ENCODE results near the gene COCH.
"Not testable (repeated sequence)": the region's sequence is repeated elsewhere in the genome, so short reads cannot be mapped to it uniquely, and the experiment has no call there.

Gene COCH

DNA sequence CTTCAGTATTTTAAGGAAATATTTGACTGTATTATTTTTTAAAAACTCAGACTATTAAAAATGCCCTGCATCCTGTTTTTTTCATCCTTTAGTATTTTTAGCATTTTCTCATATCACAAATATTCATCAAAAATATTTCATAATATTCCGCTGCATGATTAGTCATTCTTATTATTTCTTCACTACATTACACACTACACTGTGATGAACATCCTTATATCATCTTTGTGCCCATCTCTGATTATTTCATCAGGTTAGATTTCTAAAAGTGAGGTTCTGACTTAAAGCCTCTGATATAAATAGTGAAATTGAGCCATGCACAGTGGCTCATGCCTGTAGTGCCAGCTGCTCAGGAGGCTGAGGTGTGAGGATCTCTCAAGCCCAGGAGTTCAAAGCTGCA lies 8.1 kb downstream of the COCH start:
- Histone ChIP-seq H3K9me3 (ENCODE audit: insufficient read depth, low read depth, low read length) (no peaks in the 10 kb centered on the region), H3K27me3 (ENCODE audit: insufficient read depth, low read length) (no peaks in the 10 kb centered on the region), H3K9ac (ENCODE audit: low read depth, low read length) (no peak overlapping the region), H3K27ac (ENCODE audit: low read depth, low read length) (no peak overlapping the region), H3K4me3 (ENCODE audit: low read length) (no peak overlapping the region), H3K36me3 (ENCODE audit: insufficient read depth, low read length) (0 out of 2 replicates have a peak, but pooled peaks cover 5% of the 10 kb centered on the region), H3K4me1 (ENCODE audit: insufficient read depth, low read length) (no peaks in the 10 kb centered on the region)
- WGBS, result 100% methylated on average over 1 of the region's 1 CpG

DNA sequence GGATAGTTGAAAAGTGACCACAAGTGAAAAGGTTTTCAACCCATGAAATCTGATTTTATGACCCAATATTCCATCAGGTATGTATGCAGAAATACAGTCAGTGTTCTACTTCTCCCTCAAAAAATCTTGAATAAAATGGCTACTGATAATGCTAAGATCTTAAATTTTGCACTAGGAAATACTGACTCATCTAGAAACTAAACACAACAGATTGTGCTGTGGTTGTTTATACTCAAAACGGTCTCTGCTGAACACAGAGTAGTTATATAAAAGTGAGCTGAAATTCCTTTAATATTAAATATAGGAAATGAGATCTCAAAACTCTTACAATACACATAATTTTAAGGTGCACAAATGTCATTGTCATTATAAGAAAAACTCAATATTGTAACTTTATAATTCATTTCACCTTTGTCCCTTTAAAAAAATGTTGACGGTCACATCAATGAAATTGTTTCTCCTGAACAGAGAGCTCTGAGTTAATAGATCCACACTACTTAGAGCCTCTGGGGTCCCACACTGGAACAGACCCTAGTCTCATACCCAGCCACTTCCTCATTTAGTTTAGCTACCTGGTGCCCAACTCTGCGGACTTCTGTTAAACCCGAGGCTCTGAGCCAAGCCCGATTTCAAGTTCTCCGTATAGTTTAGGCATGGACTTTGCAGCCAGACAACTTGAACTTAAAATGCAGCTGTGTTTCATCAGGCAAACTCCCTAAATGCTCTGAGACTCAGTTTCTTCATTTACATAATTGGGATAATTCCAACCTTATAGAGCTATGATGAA lies 9.3 kb downstream of the COCH start:
- H3K36me3 ChIP-seq (ENCODE audit: insufficient read depth, low read length), result 0 out of 2 replicates have a peak, but pooled peaks cover 5% of the 10 kb centered on the region
- no peaks in the 10 kb centered on the region for H3K4me1 ChIP-seq (ENCODE audit: insufficient read depth, low read length)
- H3K4me3 ChIP-seq (ENCODE audit: low read length), result no peak overlapping the region
- 94% methylated on average over 5 of the region's 6 CpGs for WGBS
- H3K27ac ChIP-seq (ENCODE audit: low read depth, low read length), result no peak overlapping the region
- H3K9me3 ChIP-seq (ENCODE audit: insufficient read depth, low read depth, low read length), result no peaks in the 10 kb centered on the region
- no peak overlapping the region for H3K9ac ChIP-seq (ENCODE audit: low read depth, low read length)
- H3K27me3 ChIP-seq (ENCODE audit: insufficient read depth, low read length), result no peaks in the 10 kb centered on the region

- Histone ChIP-seq H3K9ac (ENCODE audit: low read depth, low read length) (no peak overlapping the region), H3K4me1 (ENCODE audit: insufficient read depth, low read length) (no peaks in the 10 kb centered on the region), H3K4me3 (ENCODE audit: low read length) (no peak overlapping the region), H3K27me3 (ENCODE audit: insufficient read depth, low read length) (no peaks in the 10 kb centered on the region), H3K9me3 (ENCODE audit: insufficient read depth, low read depth, low read length) (no peaks in the 10 kb centered on the region), H3K27ac (ENCODE audit: low read depth, low read length) (no peak overlapping the region), H3K36me3 (ENCODE audit: insufficient read depth, low read length) (0 out of 2 replicates have a peak, but pooled peaks cover 5% of the 10 kb centered on the region)
- WGBS, result 77% methylated on average over 2 of the region's 3 CpGs
Measured at GRCh38 chr14:30884901-30885300, 10.5 kb downstream of the COCH start.

DNA sequence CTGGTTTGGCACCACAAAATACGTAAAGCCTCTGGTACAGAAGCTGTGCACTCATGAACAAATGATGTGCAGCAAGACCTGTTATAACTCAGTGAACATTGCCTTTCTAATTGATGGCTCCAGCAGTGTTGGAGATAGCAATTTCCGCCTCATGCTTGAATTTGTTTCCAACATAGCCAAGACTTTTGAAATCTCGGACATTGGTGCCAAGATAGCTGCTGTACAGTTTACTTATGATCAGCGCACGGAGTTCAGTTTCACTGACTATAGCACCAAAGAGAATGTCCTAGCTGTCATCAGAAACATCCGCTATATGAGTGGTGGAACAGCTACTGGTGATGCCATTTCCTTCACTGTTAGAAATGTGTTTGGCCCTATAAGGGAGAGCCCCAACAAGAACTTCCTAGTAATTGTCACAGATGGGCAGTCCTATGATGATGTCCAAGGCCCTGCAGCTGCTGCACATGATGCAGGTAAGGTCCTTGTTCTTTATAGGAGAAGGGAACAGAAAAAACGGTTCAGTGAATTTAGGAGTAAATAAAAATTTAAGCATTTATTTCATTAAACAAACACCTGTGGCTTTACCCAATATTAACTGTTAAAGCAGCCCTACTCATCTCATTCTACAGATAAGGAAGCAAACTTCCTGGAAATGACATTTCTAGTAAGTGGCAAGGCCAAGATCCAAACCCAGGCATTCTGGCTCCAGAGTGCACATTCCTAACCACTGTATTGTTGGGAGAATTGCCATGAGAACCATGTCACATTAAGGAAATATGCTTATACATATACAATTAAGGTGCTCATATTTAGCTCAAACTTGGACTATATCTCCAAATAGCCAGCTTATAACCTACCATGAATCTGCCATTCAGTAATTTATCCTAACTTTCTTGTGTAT lies 11.7 kb downstream of the COCH start:
- H3K36me3 ChIP-seq (ENCODE audit: insufficient read depth, low read length), result 0 out of 2 replicates have a peak, but pooled peaks cover 3% of the 10 kb centered on the region

GRCh38 chr14:30888480-30889243 lies 14.3 kb downstream of the COCH start:
- H3K36me3 ChIP-seq (ENCODE audit: insufficient read depth, low read length), result peaks cover 4% of the 10 kb centered on the region
- no peak overlapping the region for H3K9ac ChIP-seq (ENCODE audit: low read depth, low read length)
- no peak overlapping the region for H3K27ac ChIP-seq (ENCODE audit: low read depth, low read length)
- H3K9me3 ChIP-seq (ENCODE audit: insufficient read depth, low read depth, low read length), result no peaks in the 10 kb centered on the region
- no peak overlapping the region for H3K4me3 ChIP-seq (ENCODE audit: low read length)
- H3K27me3 ChIP-seq (ENCODE audit: insufficient read depth, low read length), result no peaks in the 10 kb centered on the region
- 93% methylated on average over 5 of the region's 5 CpGs for WGBS
- no peaks in the 10 kb centered on the region for H3K4me1 ChIP-seq (ENCODE audit: insufficient read depth, low read length)

More for the DNA sequence above, 11.7 kb downstream of the COCH start:
- Histone ChIP-seq H3K27ac (ENCODE audit: low read depth, low read length) (no peak overlapping the region), H3K4me3 (ENCODE audit: low read length) (no peak overlapping the region), H3K9me3 (ENCODE audit: insufficient read depth, low read depth, low read length) (no peaks in the 10 kb centered on the region), H3K9ac (ENCODE audit: low read depth, low read length) (no peak overlapping the region), H3K4me1 (ENCODE audit: insufficient read depth, low read length) (no peaks in the 10 kb centered on the region), H3K27me3 (ENCODE audit: insufficient read depth, low read length) (no peaks in the 10 kb centered on the region)
- 94% methylated on average over 6 of the region's 7 CpGs for WGBS

DNA sequence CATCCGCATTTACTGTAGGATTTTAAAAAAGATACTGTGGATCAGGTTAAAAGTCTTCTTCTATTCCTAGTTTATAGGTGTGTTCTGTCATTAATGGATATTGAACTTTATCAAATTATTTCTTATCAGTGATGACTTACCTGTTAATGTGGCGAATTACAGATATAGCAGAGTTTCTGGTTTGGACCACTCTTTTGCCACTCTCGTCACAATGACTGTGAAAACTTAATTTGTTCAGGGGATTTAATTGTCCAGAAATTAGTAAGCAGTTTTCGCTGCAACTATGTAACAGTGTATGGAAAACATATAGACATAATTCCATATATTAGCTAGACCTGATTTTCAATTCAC lies 14.9 kb downstream of the COCH start:
- Histone ChIP-seq H3K4me1 (ENCODE audit: insufficient read depth, low read length) (no peaks in the 10 kb centered on the region), H3K36me3 (ENCODE audit: insufficient read depth, low read length) (peaks cover 10% of the 10 kb centered on the region), H3K4me3 (ENCODE audit: low read length) (no peak overlapping the region), H3K9me3 (ENCODE audit: insufficient read depth, low read depth, low read length) (no peaks in the 10 kb centered on the region), H3K27me3 (ENCODE audit: insufficient read depth, low read length) (no peaks in the 10 kb centered on the region), H3K9ac (ENCODE audit: low read depth, low read length) (no peak overlapping the region), H3K27ac (ENCODE audit: low read depth, low read length) (no peak overlapping the region)
- WGBS, result 66% methylated on average over 3 of the region's 4 CpGs

- Histone ChIP-seq H3K27me3 (ENCODE audit: insufficient read depth, low read length) (no peaks in the 10 kb centered on the region), H3K36me3 (ENCODE audit: insufficient read depth, low read length) (peaks cover 47% of the 10 kb centered on the region), H3K9ac (ENCODE audit: low read depth, low read length) (no peak overlapping the region), H3K27ac (ENCODE audit: low read depth, low read length) (no peak overlapping the region), H3K9me3 (ENCODE audit: insufficient read depth, low read depth, low read length) (no peaks in the 10 kb centered on the region), H3K4me3 (ENCODE audit: low read length) (no peak overlapping the region), H3K4me1 (ENCODE audit: insufficient read depth, low read length) (no peaks in the 10 kb centered on the region)
- 100% methylated on average over 2 of the region's 2 CpGs for WGBS
Measured at GRCh38 chr14:30893819-30894218, 19.5 kb downstream of the COCH start.

DNA sequence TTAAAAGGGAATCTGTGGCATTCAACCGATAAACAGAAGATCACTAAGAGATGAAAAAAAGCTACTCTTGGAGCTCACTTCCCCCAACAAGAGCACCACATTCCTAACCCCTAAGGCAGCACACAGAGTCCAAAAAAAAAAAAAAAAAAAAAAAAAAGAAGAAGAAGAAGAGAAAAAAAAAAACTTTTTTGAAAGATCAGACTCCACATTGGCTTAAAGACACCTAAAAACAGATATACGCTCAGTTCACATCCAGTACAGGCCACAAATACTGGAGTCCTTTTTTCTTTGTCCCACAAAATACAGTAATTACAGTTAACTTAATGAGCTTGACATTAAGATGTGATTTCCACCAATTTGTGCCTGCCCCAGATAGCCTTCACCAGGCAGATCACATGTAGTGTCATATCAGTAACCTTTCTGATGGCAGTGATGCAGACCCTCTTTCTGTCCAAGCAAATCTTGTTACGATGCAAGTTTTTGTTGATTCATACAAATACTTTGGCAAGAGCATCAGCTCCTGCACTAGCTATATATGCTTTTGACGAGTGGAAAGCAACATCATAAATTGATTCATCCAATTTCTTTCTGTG lies 20.7 kb downstream of the COCH start:
- Histone ChIP-seq H3K27ac (ENCODE audit: low read depth, low read length) (no peak overlapping the region), H3K4me1 (ENCODE audit: insufficient read depth, low read length) (no peaks in the 10 kb centered on the region), H3K36me3 (ENCODE audit: insufficient read depth, low read length) (peaks cover 56% of the 10 kb centered on the region), H3K9me3 (ENCODE audit: insufficient read depth, low read depth, low read length) (no peaks in the 10 kb centered on the region), H3K27me3 (ENCODE audit: insufficient read depth, low read length) (no peaks in the 10 kb centered on the region), H3K4me3 (ENCODE audit: low read length) (no peak overlapping the region), H3K9ac (ENCODE audit: low read depth, low read length) (no peak overlapping the region)
- WGBS, result 96% methylated on average over 3 of the region's 4 CpGs

GRCh38 chr14:30896435-30896834 lies 22.1 kb downstream of the COCH start:
- peaks cover 65% of the 10 kb centered on the region for H3K36me3 ChIP-seq (ENCODE audit: insufficient read depth, low read length)
- no peak overlapping the region for H3K4me3 ChIP-seq (ENCODE audit: low read length)
- H3K9me3 ChIP-seq (ENCODE audit: insufficient read depth, low read depth, low read length), result no peaks in the 10 kb centered on the region
- no peaks in the 10 kb centered on the region for H3K4me1 ChIP-seq (ENCODE audit: insufficient read depth, low read length)
- no peak overlapping the region for H3K27ac ChIP-seq (ENCODE audit: low read depth, low read length)
- H3K9ac ChIP-seq (ENCODE audit: low read depth, low read length), result no peak overlapping the region
- H3K27me3 ChIP-seq (ENCODE audit: insufficient read depth, low read length), result no peaks in the 10 kb centered on the region

GRCh38 chr14:30897121-30897520 lies 22.8 kb downstream of the COCH start:
- WGBS, result 67% methylated on average over 3 of the region's 3 CpGs
- not testable (repeated sequence) for H3K27me3 ChIP-seq (ENCODE audit: insufficient read depth, low read length); H3K4me1 ChIP-seq (ENCODE audit: insufficient read depth, low read length); H3K27ac ChIP-seq (ENCODE audit: low read depth, low read length); H3K4me3 ChIP-seq (ENCODE audit: low read length); H3K9ac ChIP-seq (ENCODE audit: low read depth, low read length); H3K9me3 ChIP-seq (ENCODE audit: insufficient read depth, low read depth, low read length)
- peaks cover 70% of the 10 kb centered on the region for H3K36me3 ChIP-seq (ENCODE audit: insufficient read depth, low read length)

All from HUES64 (cell line).